Activated naive CD4-positive, alpha-beta T cell treated with anti-CD3 and anti-CD28 coated beads for 36 hours (primary cell): ENCODE data around the gene CNOT8. TPM values are rescaled to one million over a fixed set of nuclear protein-coding genes. Genes with fewer than 3 reads are reported as not detected.

Source experiments
- CTCF ChIA-PET: fragments of 350-600 bp; sonication (Branson Sonifier 250); formaldehyde crosslinking; loops from one replicate; lab custom pipeline; 2021; ENCODE audit warnings: antibody characterized with exemption; lab: Charles Lee
- DNase-seq: peaks from one replicate; pipeline ENCODE4 v3.0.0-alpha.2; 2020
- H3K27ac Mint-ChIP-seq: one replicate; pipeline ENCODE4 v1.8.0; 2021; ENCODE audit warnings: mild to moderate bottlenecking, mixed read lengths
- H3K27me3 Mint-ChIP-seq: one replicate; pipeline ENCODE4 v1.8.0; 2021; ENCODE audit warnings: low read depth, mixed read lengths
- H3K36me3 Mint-ChIP-seq: one replicate; pipeline ENCODE4 v1.8.0; 2021; ENCODE audit warnings: low read depth, mixed read lengths
- H3K4me1 Mint-ChIP-seq: one replicate; pipeline ENCODE4 v1.8.0; 2021; ENCODE audit warnings: low read depth, mixed read lengths
- H3K4me3 Mint-ChIP-seq: one replicate; pipeline ENCODE4 v1.8.0; 2021; ENCODE audit warnings: mild to moderate bottlenecking, moderate library complexity, mixed read lengths
- H3K9me3 Mint-ChIP-seq: one replicate; pipeline ENCODE4 v1.8.0; 2021; ENCODE audit warnings: mixed read lengths
- intact Hi-C: fragments of 100-400 bp; cut with micrococcal nuclease; formaldehyde crosslinking; loops from one replicate; pipeline ENCODE4 v1.15.1; 2023
- total RNA-seq, 2 experiments: library from RNA; stranded (reverse); gene quantifications; one replicate each; pipeline ENCODE4 v1.2.3, GENCODE V29; 2021

The CNOT8 gene
- total RNA-seq, 2 experiments from 2014 or later = 63.5 to 65.3 TPM

DNA sequence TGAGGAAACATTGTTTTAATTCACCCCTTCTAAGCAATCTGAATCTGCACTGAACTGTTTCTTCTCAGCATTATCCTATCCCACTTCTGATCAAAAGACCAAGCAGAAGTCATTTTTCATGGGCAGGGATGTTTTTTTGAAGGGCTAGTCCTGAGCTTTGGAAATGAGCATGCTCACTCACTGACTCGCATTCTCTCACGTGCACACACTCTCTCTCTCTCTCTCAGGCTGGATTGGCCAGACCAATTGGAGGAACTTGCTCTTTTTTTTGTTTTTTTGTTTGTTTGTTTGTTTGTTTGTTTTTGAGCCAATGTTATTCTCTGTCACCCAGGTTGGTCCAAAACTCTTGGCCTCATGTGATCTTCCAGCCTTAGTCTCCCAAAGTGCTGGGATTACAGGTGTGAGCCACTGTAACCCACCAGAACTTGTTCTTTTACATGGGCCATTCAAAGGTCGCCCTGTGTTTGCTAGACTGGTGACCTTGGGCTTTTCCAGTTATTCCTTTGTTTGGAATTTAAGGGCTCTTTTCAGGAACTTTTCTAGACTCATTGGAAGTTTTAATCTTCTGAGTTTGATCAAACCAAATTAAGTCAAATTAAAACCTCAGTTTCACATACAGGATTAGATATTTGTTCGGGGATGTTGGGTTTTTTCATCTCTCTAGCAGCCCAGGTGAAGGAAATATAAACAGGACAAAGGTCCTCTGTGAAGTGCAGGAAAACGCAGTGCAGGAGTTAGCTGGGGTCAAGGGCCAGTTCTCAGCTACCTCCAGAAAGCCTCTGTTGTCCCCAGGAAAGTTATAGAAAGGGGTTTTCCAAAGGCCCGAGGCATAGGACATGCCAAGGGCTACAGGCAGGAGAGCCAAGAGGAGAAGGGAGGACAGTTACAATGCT, 21.2 kb upstream of the CNOT8 start:
- Mint-ChIP-seq H3K27me3 (no peaks in the 10 kb centered on the region), H3K4me3 (no peak overlapping the region), H3K36me3 (peaks cover 6% of the 10 kb centered on the region), H3K9me3 (no peaks in the 10 kb centered on the region), H3K4me1 (no peaks in the 10 kb centered on the region), H3K27ac (no peak overlapping the region)
- no peak for DNase-seq
- CTCF ChIA-PET = no interaction called here
- intact Hi-C loops = no loop called here

GRCh38 chr5:154840435-154841272, 17.8 kb upstream of the CNOT8 start:
- intact Hi-C loops = no loop called here
- no peaks in the 10 kb centered on the region for H3K27me3 Mint-ChIP-seq
- DNase-seq = no peak
- peaks cover 6% of the 10 kb centered on the region for H3K36me3 Mint-ChIP-seq
- no peaks in the 10 kb centered on the region for H3K9me3 Mint-ChIP-seq
- H3K4me3 Mint-ChIP-seq = no peak overlapping the region
- CTCF ChIA-PET = interaction anchor here (0.7 kb wide), 1 partner anchor 11 kb away, joined by 3 read pairs; no protein-coding TSS in a partner anchor
- no peak overlapping the region for H3K27ac Mint-ChIP-seq
- no peaks in the 10 kb centered on the region for H3K4me1 Mint-ChIP-seq

GRCh38 chr5:154841273-154841661, 17.2 kb upstream of the CNOT8 start:
- CTCF ChIA-PET = no interaction called here
- no peak for DNase-seq
- H3K27me3 Mint-ChIP-seq = no peaks in the 10 kb centered on the region
- peaks cover 6% of the 10 kb centered on the region for H3K36me3 Mint-ChIP-seq
- H3K4me3 Mint-ChIP-seq = no peak overlapping the region
- no peaks in the 10 kb centered on the region for H3K9me3 Mint-ChIP-seq
- H3K4me1 Mint-ChIP-seq = no peaks in the 10 kb centered on the region
- H3K27ac Mint-ChIP-seq = no peak overlapping the region
- intact Hi-C loops = no loop called here

DNA sequence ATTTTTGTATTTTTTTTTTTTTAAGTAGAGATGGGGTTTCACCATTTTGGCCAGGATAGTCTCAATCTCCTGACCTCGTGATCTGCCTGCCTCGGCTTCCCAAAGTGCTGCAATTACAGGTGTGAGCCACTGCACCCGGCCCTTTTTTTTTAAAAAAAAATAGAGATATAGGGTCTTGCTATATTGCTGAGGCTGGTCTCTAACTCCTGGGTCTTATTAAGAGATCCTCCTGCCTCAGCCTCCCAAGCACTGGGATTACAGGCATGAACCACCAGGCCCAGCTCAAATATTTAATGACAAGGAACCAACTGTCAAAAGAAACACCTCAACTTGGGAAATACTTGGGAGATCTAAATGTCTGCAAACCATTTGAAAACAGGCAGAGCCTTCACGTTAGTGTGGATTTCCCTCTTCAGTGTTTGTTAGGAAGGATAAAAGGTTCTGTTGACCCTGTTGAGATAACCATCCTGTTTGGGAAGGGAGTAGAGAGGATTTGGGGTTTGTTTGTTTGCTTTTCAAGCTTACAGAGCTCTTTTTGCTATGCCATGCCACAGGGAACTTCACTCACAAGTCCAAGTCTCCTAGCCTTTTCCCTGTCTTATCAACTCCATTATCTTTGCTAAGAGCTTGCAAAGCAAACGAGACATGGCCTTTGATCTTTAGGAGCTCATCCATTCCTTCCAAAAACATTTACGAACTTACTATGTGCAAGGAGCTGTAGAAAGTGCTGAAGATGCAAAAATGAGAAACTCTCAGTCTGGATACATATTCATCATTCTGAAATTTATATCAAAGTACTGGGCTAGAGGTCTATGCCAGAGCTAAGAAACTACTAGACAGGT, 15.5 kb upstream of the CNOT8 start:
- no peaks in the 10 kb centered on the region for H3K9me3 Mint-ChIP-seq
- H3K4me1 Mint-ChIP-seq = no peaks in the 10 kb centered on the region
- intact Hi-C loops = no loop called here
- H3K4me3 Mint-ChIP-seq = no peak overlapping the region
- no peak overlapping the region for H3K27ac Mint-ChIP-seq
- peaks cover 2% of the 10 kb centered on the region for H3K36me3 Mint-ChIP-seq
- no peak for DNase-seq
- CTCF ChIA-PET = interaction anchor here (0.7 kb wide), 1 partner anchor 101 kb away, joined by 3 read pairs; no protein-coding TSS in a partner anchor
- H3K27me3 Mint-ChIP-seq = no peaks in the 10 kb centered on the region

DNA sequence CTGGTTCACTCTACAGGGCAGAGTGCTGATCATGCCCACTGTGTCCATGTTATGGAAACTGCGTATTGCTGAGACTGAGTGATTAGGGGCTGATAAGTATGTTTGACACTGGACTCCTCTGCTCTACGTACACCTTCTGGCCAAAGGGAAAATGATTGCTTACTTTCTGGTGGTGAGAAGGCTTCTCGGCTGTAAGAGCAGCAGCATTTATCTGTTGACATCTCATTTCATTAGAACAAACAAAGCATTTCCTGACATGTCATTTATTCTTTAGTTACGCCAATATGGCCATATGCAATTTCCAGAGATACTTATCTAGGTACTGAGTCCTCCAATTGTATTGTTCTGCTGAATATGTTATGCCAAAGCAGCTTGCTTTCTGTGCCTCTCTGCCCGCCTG, 13.6 kb upstream of the CNOT8 start:
- CTCF ChIA-PET = interaction anchor here (0.6 kb wide), 1 partner anchor 66 kb away, joined by 3 read pairs; no protein-coding TSS in a partner anchor
- intact Hi-C loops = no loop called here
- no peak for DNase-seq
- Mint-ChIP-seq H3K4me3 (no peak overlapping the region), H3K9me3 (no peaks in the 10 kb centered on the region), H3K4me1 (no peaks in the 10 kb centered on the region), H3K27me3 (no peaks in the 10 kb centered on the region), H3K36me3 (no peaks in the 10 kb centered on the region), H3K27ac (no peak overlapping the region)

GRCh38 chr5:154849264-154849785, 9.1 kb upstream of the CNOT8 start:
- intact Hi-C loops = no loop called here
- DNase-seq = no peak
- H3K4me1 Mint-ChIP-seq = peaks cover 8% of the 10 kb centered on the region
- H3K36me3 Mint-ChIP-seq = no peaks in the 10 kb centered on the region
- CTCF ChIA-PET = no interaction called here
- no peak overlapping the region for H3K4me3 Mint-ChIP-seq
- no peak overlapping the region for H3K27ac Mint-ChIP-seq
- no peaks in the 10 kb centered on the region for H3K27me3 Mint-ChIP-seq
- no peaks in the 10 kb centered on the region for H3K9me3 Mint-ChIP-seq

GRCh38 chr5:154849791-154850201, 8.6 kb upstream of the CNOT8 start:
- Mint-ChIP-seq H3K9me3 (no peaks in the 10 kb centered on the region), H3K27ac (no peak overlapping the region), H3K4me3 (no peak overlapping the region), H3K36me3 (no peaks in the 10 kb centered on the region), H3K27me3 (no peaks in the 10 kb centered on the region), H3K4me1 (peaks cover 8% of the 10 kb centered on the region)
- CTCF ChIA-PET = no interaction called here
- DNase-seq = no peak
- intact Hi-C loops = no loop called here

GRCh38 chr5:154850255-154851062, 8.0 kb upstream of the CNOT8 start, which contains the start of gene FAXDC2:
Gene FAXDC2, minus strand, starts transcription at chr5:154850603. Its CDS starts 12,425 bp downstream, at chr5:154838178.
- intact Hi-C loops = no loop called here

GRCh38 chr5:154851351-154851750, 7.1 kb upstream of the CNOT8 start:
- Mint-ChIP-seq H3K4me3 (no peak overlapping the region), H3K27ac (no peak overlapping the region), H3K36me3 (no peaks in the 10 kb centered on the region), H3K9me3 (no peaks in the 10 kb centered on the region), H3K4me1 (peaks cover 8% of the 10 kb centered on the region), H3K27me3 (no peaks in the 10 kb centered on the region)
- no peak for DNase-seq
- CTCF ChIA-PET = interaction anchor here (1.2 kb wide), 1 partner anchor 201 kb away, joined by 3 read pairs; no protein-coding TSS in a partner anchor
- intact Hi-C loops = no loop called here

More at GRCh38 chr5:154850255-154851062, 8.0 kb upstream of the CNOT8 start, which contains the start of gene FAXDC2:
- Mint-ChIP-seq H3K27ac (no peak within 1 kb of the TSS), H3K4me1 (peaks cover 8% of the 10 kb centered on the region), H3K4me3 (no peak within 1 kb of the TSS), H3K27me3 (no peaks in the 10 kb centered on the region), H3K36me3 (no peaks in the 10 kb centered on the region), H3K9me3 (no peaks in the 10 kb centered on the region)
- CTCF ChIA-PET = interaction anchor here (1.2 kb wide), 1 partner anchor 200 kb away, joined by 3 read pairs; no protein-coding TSS in a partner anchor
- DNase-seq = no peak

DNA sequence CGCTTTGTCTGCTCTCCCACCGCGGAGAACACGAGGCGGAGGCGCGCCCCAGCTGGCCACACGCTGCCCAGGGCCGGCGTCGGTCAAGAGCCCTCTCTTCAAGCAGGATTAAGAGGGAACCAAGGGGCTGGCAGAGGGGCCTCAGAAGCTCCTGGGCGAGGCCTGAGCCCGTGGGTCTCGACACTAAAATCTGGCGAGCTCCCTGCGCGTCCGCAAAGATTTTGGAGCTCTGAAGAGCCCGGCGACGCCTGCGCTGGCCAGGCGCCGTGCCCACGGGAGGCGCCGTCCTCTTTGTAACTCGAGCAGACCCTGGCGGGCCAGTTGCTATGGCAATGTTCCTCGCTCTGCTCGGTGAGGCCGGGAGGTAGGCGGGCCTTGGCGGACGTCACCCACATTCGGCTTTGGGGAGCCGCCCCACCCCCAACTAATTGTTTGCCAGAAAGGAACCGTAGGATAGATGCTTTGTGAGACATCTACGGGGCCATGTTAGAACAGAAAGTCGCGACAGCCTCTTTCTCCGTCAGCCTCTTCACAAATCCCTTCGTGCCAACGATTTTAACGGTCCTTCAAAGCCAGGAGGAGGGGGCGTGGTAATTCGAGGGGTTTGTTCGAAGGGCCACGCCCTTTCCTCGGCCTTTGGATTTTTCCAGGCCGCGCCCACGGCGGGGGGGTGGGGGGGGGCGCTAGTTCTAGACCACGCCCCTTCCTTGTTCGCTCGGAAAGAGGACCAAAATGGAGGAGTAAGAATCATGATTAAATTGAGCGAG, 714 bp upstream of the CNOT8 start:
- H3K4me3 Mint-ChIP-seq = peak overlapping the region; percentile 88
- no peaks in the 10 kb centered on the region for H3K9me3 Mint-ChIP-seq
- peaks cover 18% of the 10 kb centered on the region for H3K36me3 Mint-ChIP-seq
- peak overlapping the region; percentile 94 for H3K27ac Mint-ChIP-seq
- intact Hi-C loops = loop anchor here (1.0 to 5.0 kb wide), 9 partner anchors 28 to 819 kb away; partner anchors contain the start of genes FAM114A2, GALNT10, GEMIN5 and LARP1
- H3K27me3 Mint-ChIP-seq = no peaks in the 10 kb centered on the region
- CTCF ChIA-PET = interaction anchor here (0.8 to 0.9 kb wide), 2 partner anchors 206 to 207 kb away, joined by 3 read pairs; no protein-coding TSS in a partner anchor
- peak; percentile 86 for DNase-seq
- peaks cover 35% of the 10 kb centered on the region for H3K4me1 Mint-ChIP-seq
